Fibroblast of the conjunctiva (primary cell): ENCODE measurements around the gene HLA-DRB5.
"Not testable (repeated sequence)": the region's sequence is repeated elsewhere in the genome, so short reads cannot be mapped to it uniquely, and the experiment has no call there.

Experiments used
- DNase-seq: peaks from one replicate; pipeline ENCODE4 v3.0.0-alpha.2; 2010; ENCODE audit warnings: low read depth

Gene HLA-DRB5

GRCh38 chr6:32529697-32530430 is at the start of gene HLA-DRB5:
HLA-DRB5 (minus strand) TSS chr6:32530287; CDS start chr6:32530224, 63 bp downstream.
- DNase-seq: no peak

GRCh38 chr6:32578962-32579361 is 48.9 kb upstream of the HLA-DRB5 start:
- DNase-seq: no peak

- DNase-seq: not testable (repeated sequence)
Observed at GRCh38 chr6:32577493-32577892, 47.4 kb upstream of the HLA-DRB5 start.

GRCh38 chr6:32576250-32576649 is 46.2 kb upstream of the HLA-DRB5 start:
- no peak for DNase-seq

GRCh38 chr6:32570363-32570905 is 40.3 kb upstream of the HLA-DRB5 start:
- DNase-seq: no peak

- no peak for DNase-seq
Observed at GRCh38 chr6:32568561-32568960, 38.5 kb upstream of the HLA-DRB5 start.

GRCh38 chr6:32566957-32567356 is 36.9 kb upstream of the HLA-DRB5 start:
- no peak for DNase-seq

GRCh38 chr6:32565511-32565910 is 35.4 kb upstream of the HLA-DRB5 start:
- DNase-seq: no peak

- DNase-seq: no peak
Observed at GRCh38 chr6:32562940-32563339, 32.9 kb upstream of the HLA-DRB5 start.

GRCh38 chr6:32559747-32560146 is 29.7 kb upstream of the HLA-DRB5 start:
- DNase-seq: no peak

- DNase-seq: no peak
Observed at GRCh38 chr6:32558426-32559057, 28.5 kb upstream of the HLA-DRB5 start.

- no peak for DNase-seq
Observed at GRCh38 chr6:32554116-32554965, 24.3 kb upstream of the HLA-DRB5 start.

GRCh38 chr6:32553037-32553742 is 23.1 kb upstream of the HLA-DRB5 start:
- DNase-seq: no peak

GRCh38 chr6:32551410-32551809 is 21.3 kb upstream of the HLA-DRB5 start:
- DNase-seq: no peak

GRCh38 chr6:32539839-32540238 is 9.8 kb upstream of the HLA-DRB5 start:
- DNase-seq: no peak

- not testable (repeated sequence) for DNase-seq
Observed at GRCh38 chr6:32530431-32530793, 325 bp upstream of the HLA-DRB5 start.

- DNase-seq: no peak
Observed at GRCh38 chr6:32522302-32523047, 7.6 kb downstream of the HLA-DRB5 start.

GRCh38 chr6:32519910-32520258 is 10.2 kb downstream of the HLA-DRB5 start:
- DNase-seq: no peak

GRCh38 chr6:32519118-32519909 is 10.8 kb downstream of the HLA-DRB5 start:
- DNase-seq: no peak

- no peak for DNase-seq
Observed at GRCh38 chr6:32517654-32518445, 12.2 kb downstream of the HLA-DRB5 start.
